GM12892 (cell line): ENCODE data around the gene ZC3H10.

Source experiments
- POLR2A ChIP-seq: IDR thresholded peaks from 2 replicates; pipeline ENCODE4 v1.6.1; 2011; ENCODE audit warnings: low read depth, low read length, control low read depth
- POLR2AphosphoS5 ChIP-seq: IDR thresholded peaks from 2 replicates; pipeline ENCODE4 v1.6.1; 2011; ENCODE audit warnings: low read depth, low read length, control low read depth
- TAF1 ChIP-seq: IDR thresholded peaks from 2 replicates; pipeline ENCODE4 v1.6.1; 2011; ENCODE audit warnings: low read depth, mild to moderate bottlenecking, control low read depth, low read length, borderline replicate concordance

DNA sequence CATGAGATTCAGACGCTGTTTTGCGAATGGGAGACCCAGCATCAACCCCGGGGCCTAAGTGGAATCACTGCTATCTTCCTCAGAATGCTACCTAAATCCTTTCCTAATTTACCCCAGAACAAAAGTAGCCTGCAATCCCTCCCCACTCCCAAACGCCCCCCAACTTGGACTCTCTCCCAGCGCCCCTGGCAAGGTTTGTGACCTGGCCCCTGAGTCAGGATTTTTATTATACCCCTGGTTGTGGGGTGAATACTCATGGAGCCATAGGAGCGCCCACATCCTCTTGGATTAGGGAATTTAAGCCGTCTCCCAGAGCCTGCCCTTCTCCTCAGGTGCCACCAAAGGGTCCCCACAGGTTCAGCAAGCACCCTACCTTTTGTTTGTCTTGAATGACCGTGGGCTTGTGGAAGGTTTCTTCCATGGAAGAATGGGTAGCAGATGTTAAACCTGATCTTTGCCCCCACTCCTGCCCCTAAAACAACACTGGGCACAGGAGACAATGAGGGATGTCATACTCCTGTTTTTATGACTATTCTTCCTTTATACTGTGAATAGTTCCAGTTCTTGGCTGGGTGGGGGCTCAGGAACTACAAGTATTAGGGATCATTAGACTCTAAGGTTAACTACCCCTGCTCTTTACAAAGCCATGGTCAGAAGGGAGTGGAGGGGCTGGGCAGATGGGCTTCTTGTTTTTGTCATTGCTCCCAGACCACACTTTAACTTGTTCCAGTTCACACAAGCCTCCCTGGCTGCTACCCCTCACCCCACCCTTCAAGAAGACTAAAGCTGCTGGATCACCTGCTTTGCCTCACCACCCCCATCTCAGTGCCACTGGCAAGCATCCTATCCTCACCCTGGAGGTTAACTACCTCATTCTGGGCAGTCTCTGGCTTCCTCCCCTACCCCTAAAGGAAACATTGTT, 35.0 kb downstream of the ZC3H10 start:
- TF ChIP-seq POLR2A (no peak), POLR2AphosphoS5 (no peak), TAF1 (no peak)
